Measurements from ENCODE around the gene SLC25A22. TPM values are rescaled to one million over a fixed set of nuclear protein-coding genes. Genes with fewer than 3 reads are reported as not detected.

SLC25A22 gene
- total RNA-seq, 1 experiment from 2014 or later: 24.6 TPM

- H3K4me1 ChIP-seq (replicated peaks; ENCODE audit: insufficient read depth): no peaks in the 10 kb centered on the region
- POLR2A ChIA-PET (ENCODE audit: unreplicated experiment): interaction anchor here (0.7 kb wide), 1 partner anchor 8 kb away, joined by 16 read pairs; no protein-coding TSS in a partner anchor
- no peaks in the 10 kb centered on the region for H4K20me1 ChIP-seq (ENCODE audit: insufficient read depth)
- no peaks in the 10 kb centered on the region for H3K36me3 ChIP-seq (ENCODE audit: low read depth)
- CTCF ChIA-PET: no interaction called here
- H3K4me3 ChIP-seq: no peak overlapping the region
- peaks cover 9% of the 10 kb centered on the region; the same call in 1 of the 2 replicates for H3K79me2 ChIP-seq (ENCODE audit: low read depth)
- H3K27ac ChIP-seq: no peak overlapping the region
- no TSS peak for BruUV-seq (replicated peaks)
- no peak overlapping the region for H2AFZ ChIP-seq
- intact Hi-C loops (cut with micrococcal nuclease; ENCODE audit: unreplicated experiment): no loop called here
- H3F3A ChIP-seq (ENCODE audit: insufficient read depth, low read depth): no peaks in the 10 kb centered on the region
- no peak overlapping the region for H3K4me2 ChIP-seq
- TF ChIP-seq EZH2 (IDR thresholded peaks at IDR 0.05; ENCODE audit: low read depth): no peak
- no peak for TF ChIP-seq CTCF (conservative IDR thresholded peaks at IDR 0.05)
- H3K27me3 ChIP-seq (ENCODE audit: insufficient read depth, low read depth): no peaks in the 10 kb centered on the region
- no peaks in the 10 kb centered on the region for H3K9me2 ChIP-seq (ENCODE audit: insufficient read depth)
- H3K9me3 ChIP-seq (ENCODE audit: insufficient read depth, low read depth): no peaks in the 10 kb centered on the region
- no peak for DNase-seq
Observed at GRCh38 chr11:782264-783174, 15.6 kb downstream of the SLC25A22 start.

DNA sequence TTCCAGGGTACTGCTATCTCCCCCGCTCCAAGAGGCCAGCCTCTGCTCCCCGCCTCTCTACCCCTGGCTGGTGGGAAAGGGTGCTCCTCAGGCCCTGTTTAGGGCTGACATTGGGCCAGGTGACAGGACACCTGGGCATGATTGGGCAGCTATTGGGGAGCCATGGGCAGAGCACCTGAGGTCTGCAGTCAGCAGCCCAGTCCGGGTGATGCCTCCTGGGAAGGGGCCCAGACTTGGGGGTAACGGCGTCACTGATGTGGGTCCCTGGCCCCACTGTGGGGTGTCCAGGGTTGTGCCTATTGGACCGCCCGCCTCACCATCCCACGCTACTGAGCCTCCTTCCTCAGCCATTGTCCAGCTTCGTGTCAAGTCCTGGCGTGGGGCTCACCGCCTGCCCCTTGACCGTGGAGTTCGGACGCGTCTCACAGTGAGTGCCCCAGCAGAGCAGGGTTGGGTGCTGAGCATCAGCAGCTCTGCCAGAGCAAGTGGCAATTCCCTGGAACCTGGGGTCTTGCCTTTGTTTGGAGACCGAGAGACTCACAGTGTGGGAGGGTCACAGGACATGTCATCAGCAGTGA, 18.0 kb downstream of the SLC25A22 start:
- H2AFZ ChIP-seq: no peak overlapping the region
- POLR2A ChIA-PET (ENCODE audit: unreplicated experiment): no interaction called here
- no peak overlapping the region for H3K4me2 ChIP-seq
- BruUV-seq (replicated peaks): no TSS peak
- no peak overlapping the region for H3K4me3 ChIP-seq
- no peaks in the 10 kb centered on the region for H3K27me3 ChIP-seq (ENCODE audit: insufficient read depth, low read depth)
- peaks cover 28% of the 10 kb centered on the region for H3K79me2 ChIP-seq (ENCODE audit: low read depth)
- H3F3A ChIP-seq (ENCODE audit: insufficient read depth, low read depth): no peaks in the 10 kb centered on the region; the same call in 1 of the 2 replicates
- H3K4me1 ChIP-seq (replicated peaks; ENCODE audit: insufficient read depth): peaks cover 7% of the 10 kb centered on the region
- CTCF ChIA-PET: no interaction called here
- intact Hi-C loops (cut with micrococcal nuclease; ENCODE audit: unreplicated experiment): no loop called here
- no peak for TF ChIP-seq EZH2 (IDR thresholded peaks at IDR 0.05; ENCODE audit: low read depth)
- no peak for TF ChIP-seq CTCF (conservative IDR thresholded peaks at IDR 0.05)
- no peak for DNase-seq
- H3K9me3 ChIP-seq (ENCODE audit: insufficient read depth, low read depth): no peaks in the 10 kb centered on the region
- no peak overlapping the region for H3K27ac ChIP-seq
- no peaks in the 10 kb centered on the region for H3K36me3 ChIP-seq (ENCODE audit: low read depth)
- H4K20me1 ChIP-seq (ENCODE audit: insufficient read depth): peaks cover under 1% of the 10 kb centered on the region; the same call in 1 of the 2 replicates
- no peaks in the 10 kb centered on the region for H3K9me2 ChIP-seq (ENCODE audit: insufficient read depth)

DNA sequence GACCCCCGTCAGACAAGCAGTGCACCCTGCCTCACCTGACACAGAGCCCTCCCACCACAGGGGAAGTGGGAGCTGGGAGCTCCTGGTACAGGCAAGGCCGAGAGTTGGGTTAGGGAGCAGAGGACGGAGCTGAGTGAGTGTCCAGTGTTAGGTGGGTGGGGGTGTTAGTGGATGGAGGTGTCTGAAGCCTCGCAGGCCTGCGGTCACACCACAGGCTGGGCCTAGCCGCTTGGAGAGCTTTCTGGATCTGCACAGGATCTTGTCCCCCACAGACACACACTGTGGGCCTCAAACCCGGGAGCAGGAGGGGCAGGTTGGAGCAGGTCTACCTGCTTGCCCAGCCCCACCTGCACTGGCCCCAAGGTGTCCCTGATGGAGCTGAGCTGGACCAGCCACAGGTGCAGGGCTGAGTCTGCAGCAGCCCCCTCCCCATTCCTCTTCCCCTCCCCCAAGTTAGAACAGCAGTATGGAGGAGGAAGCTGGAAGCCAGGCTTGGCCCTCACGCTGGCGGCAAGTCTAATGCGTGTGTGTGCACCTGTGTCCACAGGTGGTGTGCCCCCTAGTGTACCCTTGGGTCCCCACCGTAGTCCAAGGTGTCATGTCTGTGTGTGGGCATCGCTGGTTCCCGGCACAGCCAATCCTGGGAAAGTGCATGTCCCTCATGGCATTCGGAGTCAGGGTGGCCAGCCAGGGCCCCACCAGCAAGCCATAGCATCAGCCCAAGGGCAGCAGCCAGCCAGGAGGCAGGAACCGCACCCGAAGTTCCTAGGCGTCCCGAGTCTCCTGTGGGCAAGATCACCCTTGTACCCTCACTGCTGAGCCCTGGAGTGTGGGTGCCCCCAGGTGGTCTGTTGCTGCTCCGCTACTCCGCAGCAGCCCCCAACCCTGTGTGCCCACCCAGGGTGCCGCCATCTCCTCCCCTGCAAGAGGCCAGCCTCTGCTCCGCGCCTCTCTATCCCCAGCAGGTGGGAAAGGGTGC, 18.8 kb downstream of the SLC25A22 start:
- H3K9me2 ChIP-seq (ENCODE audit: insufficient read depth): no peaks in the 10 kb centered on the region

More for the DNA sequence above, 18.8 kb downstream of the SLC25A22 start:
- POLR2A ChIA-PET (ENCODE audit: unreplicated experiment): no interaction called here
- BruUV-seq (replicated peaks): no TSS peak
- TF ChIP-seq EZH2 (IDR thresholded peaks at IDR 0.05; ENCODE audit: low read depth) (no peak), CTCF (conservative IDR thresholded peaks at IDR 0.05) (no peak)
- Histone ChIP-seq H3K9me3 (ENCODE audit: insufficient read depth, low read depth) (no peaks in the 10 kb centered on the region), H3K4me3 (no peak overlapping the region), H2AFZ (no peak overlapping the region), H3K27me3 (ENCODE audit: insufficient read depth, low read depth) (no peaks in the 10 kb centered on the region), H3K4me1 (replicated peaks; ENCODE audit: insufficient read depth) (peaks cover 13% of the 10 kb centered on the region), H3K36me3 (ENCODE audit: low read depth) (no peaks in the 10 kb centered on the region), H3K79me2 (ENCODE audit: low read depth) (peaks cover 36% of the 10 kb centered on the region), H4K20me1 (ENCODE audit: insufficient read depth) (peaks cover 9% of the 10 kb centered on the region; the same call in 1 of the 2 replicates), H3K4me2 (no peak overlapping the region), H3K27ac (no peak overlapping the region), H3F3A (ENCODE audit: insufficient read depth, low read depth) (no peaks in the 10 kb centered on the region; the same call in 1 of the 2 replicates)
- no peak for DNase-seq
- CTCF ChIA-PET: no interaction called here
- intact Hi-C loops (cut with micrococcal nuclease; ENCODE audit: unreplicated experiment): no loop called here
